Heart left ventricle (tissue), 16 donors: Measurements from ENCODE around the gene CACNA1C. TPM values are rescaled to one million over a fixed set of nuclear protein-coding genes. Genes with fewer than 3 reads are reported as not detected.

Experiments
- ATAC-seq, 4 donors: fragments of 200-7000 bp; cut with Tn5 transposase; one replicate each; pipeline ENCODE4 v1.9.1; 2020 to 2022; ENCODE audit warnings: moderate library complexity in 4 of 4, mild to moderate bottlenecking in 3 of 4, moderate number of reproducible peaks in 1 of 4
- DNase-seq, 5 donors: peaks; one replicate each; pipeline ENCODE4 v3.0.0-alpha.2; 2020
- H3K27ac ChIP-seq, 12 donors: fragments of 200-600 bp; sonication (generic) in 4 of 12; one replicate each; pipeline versions ENCODE4 v1.5.0 to v1.8.0; 2016 to 2022; ENCODE audit warnings: mild to moderate bottlenecking in 2 of 12
- H3K27me3 ChIP-seq, 9 donors: fragments of 200-600 bp; sonication (generic) in 2 of 9; one replicate each; pipeline versions ENCODE4 v1.5.1 to v1.8.0; 2016 to 2022; ENCODE audit warnings: mild to moderate bottlenecking in 3 of 9
- H3K36me3 ChIP-seq, 9 donors: fragments of 200-600 bp; sonication (generic) in 2 of 9; one replicate each; pipeline versions ENCODE4 v1.5.0 to v1.8.0; 2018 to 2022; ENCODE audit warnings: mild to moderate bottlenecking in 2 of 9
- H3K4me1 ChIP-seq, 12 donors: fragments of 200-600 bp; sonication (generic) in 4 of 12; one replicate each; pipeline versions ENCODE4 v1.5.0 to v1.8.0; 2016 to 2022; ENCODE audit warnings: mild to moderate bottlenecking in 3 of 12
- H3K4me3 ChIP-seq, 12 donors: fragments of 200-600 bp; sonication (generic) in 4 of 12; one replicate each; pipeline versions ENCODE4 v1.5.0 to v1.8.0; 2017 to 2022; ENCODE audit warnings: mild to moderate bottlenecking in 9 of 12, moderate library complexity in 4 of 12
- H3K9me3 ChIP-seq, 12 donors: fragments of 200-600 bp; sonication (generic) in 4 of 12; one replicate each; pipeline versions ENCODE4 v1.5.0 to v1.8.0; 2016 to 2022; ENCODE audit warnings: mild to moderate bottlenecking in 1 of 12
- POLR2A ChIP-seq, 2 donors: fragments of 450-650 bp; IDR thresholded peaks; one replicate each; pipeline ENCODE4 v1.6.1; 2017; ENCODE audit warnings: antibody characterized with exemption in 2 of 2, mild to moderate bottlenecking in 2 of 2, moderate library complexity in 2 of 2
- WGBS, 4 donors: extraction: QIAGEN DNeasy Blood & Tissue Kit in 2 of 4; methylation state at CpG; one replicate each; pipeline versions ENCODE4 v1.1.5 to v1.1.7; 2013 to 2018; 5-methylcytosine and 5-hydroxymethylcytosine counted together
- intact Hi-C, 10 donors: fragments of 100-400 bp; cut with DNase I; formaldehyde crosslinking; loops; one replicate each; pipeline versions ENCODE4 v1.11.1 to v1.14.2; 2022
- polyA plus RNA-seq, 2 donors: library from polyadenylated mRNA; stranded (reverse); fragments of 200-250 nt; gene quantifications; one replicate each; pipeline ENCODE4 v1.2.3, GENCODE V29; 2013
- total RNA-seq, 9 donors: library from RNA; depleted of rRNA in 2 of 9; stranded (reverse); fragments of >200 nt in 2 of 9; fragmentation: NEBNext Ultra II Directional in 3 of 9; extraction: Animal tissue kit (Norgen Biotek cat#: 25700) in 3 of 9; gene quantifications; one replicate each; pipeline versions ENCODE4 v1.1.0 to v1.2.4, GENCODE V29; 2016 to 2023
- TF ChIP-seq, protein P1 (sequence below), 12 donors: fragments of 200-600 bp; sonication (generic) in 4 of 12; IDR thresholded peaks; one replicate each; pipeline versions ENCODE4 v1.5.0 to v1.8.0; 2018 to 2022; ENCODE audit warnings: antibody characterized with exemption in 12 of 12, mild to moderate bottlenecking in 5 of 12
- donor health status: ischemic (EF 13 %, LVEDD 7.1; RV severe dilation, severe dysfunction).
- donor health status: healthy with polysubstance abuse.
- donor health status: DM: no; HTN: yes; CAD: no.
- donor health status: DM: no; HTN: no; CAD: no.
- donor health status: ischemic (EF 25% LVEDD 6.9; RV normal size, moderate dysfunction).
- donor health status: ischemic (EF 25% LVEDD 5.7; RV mildly dilated, moderate dysfunction).
- donor health status: healthy.
- donor health status: DM: yes; HTN: yes; CAD: no.
- donor health status: ischemic (EF 35%, LVEDD 5.7; RV mildly dilated, moderate dysfunction).
- donor health status: nonischemic (EF 11% LVEDD 7.7; RV severe dilation, severe dysfunction).
- donor health status: DM: yes; HTN: yes; CAD: no.
- donor health status: PGD.
- donor health status: ischemic (EF 29% LVEDD 5.4; RV normal size, mild dysfunction).
- donor health status: nonischemic (EF 23%, LVEDD 6.1; RV moderate dilation, normal function).

CACNA1C gene
- total and polyA plus RNA-seq, 11 donors: 41.9 to 196 (median 164) TPM

- no peaks in the 10 kb centered on the region for H3K27me3 ChIP-seq
- TF ChIP-seq POLR2A (IDR thresholded peaks at IDR 0.05): no peak
- TF ChIP-seq, protein P1, sequence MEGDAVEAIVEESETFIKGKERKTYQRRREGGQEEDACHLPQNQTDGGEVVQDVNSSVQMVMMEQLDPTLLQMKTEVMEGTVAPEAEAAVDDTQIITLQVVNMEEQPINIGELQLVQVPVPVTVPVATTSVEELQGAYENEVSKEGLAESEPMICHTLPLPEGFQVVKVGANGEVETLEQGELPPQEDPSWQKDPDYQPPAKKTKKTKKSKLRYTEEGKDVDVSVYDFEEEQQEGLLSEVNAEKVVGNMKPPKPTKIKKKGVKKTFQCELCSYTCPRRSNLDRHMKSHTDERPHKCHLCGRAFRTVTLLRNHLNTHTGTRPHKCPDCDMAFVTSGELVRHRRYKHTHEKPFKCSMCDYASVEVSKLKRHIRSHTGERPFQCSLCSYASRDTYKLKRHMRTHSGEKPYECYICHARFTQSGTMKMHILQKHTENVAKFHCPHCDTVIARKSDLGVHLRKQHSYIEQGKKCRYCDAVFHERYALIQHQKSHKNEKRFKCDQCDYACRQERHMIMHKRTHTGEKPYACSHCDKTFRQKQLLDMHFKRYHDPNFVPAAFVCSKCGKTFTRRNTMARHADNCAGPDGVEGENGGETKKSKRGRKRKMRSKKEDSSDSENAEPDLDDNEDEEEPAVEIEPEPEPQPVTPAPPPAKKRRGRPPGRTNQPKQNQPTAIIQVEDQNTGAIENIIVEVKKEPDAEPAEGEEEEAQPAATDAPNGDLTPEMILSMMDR (IDR thresholded peaks at IDR 0.05): no peak
- peaks cover 0 to 15% (median 9%) of the 10 kb centered on the region in 12 donors for H3K9me3 ChIP-seq
- H3K27ac ChIP-seq: peak overlapping the region; percentile 77 to 97 (median 88)
- no peak for ATAC-seq
- DNase-seq: no peak
- peaks cover 0 to 13% (median 0%) of the 10 kb centered on the region in 9 donors for H3K36me3 ChIP-seq
- no peak overlapping the region for H3K4me3 ChIP-seq
- 74 to 81% (median 78%) methylated on average over 4 of the region's 4 CpGs for WGBS, 4 donors
- peaks cover 7 to 58% (median 38%) of the 10 kb centered on the region in 12 donors for H3K4me1 ChIP-seq
- intact Hi-C loops: loop anchor here in 4 of 10 donors (5.0 to 10.0 kb wide), 7 partner anchors 38 to 163 kb away; no protein-coding TSS in a partner anchor
Observed at GRCh38 chr12:2074792-2075191, 22.0 kb downstream of the CACNA1C start.

DNA sequence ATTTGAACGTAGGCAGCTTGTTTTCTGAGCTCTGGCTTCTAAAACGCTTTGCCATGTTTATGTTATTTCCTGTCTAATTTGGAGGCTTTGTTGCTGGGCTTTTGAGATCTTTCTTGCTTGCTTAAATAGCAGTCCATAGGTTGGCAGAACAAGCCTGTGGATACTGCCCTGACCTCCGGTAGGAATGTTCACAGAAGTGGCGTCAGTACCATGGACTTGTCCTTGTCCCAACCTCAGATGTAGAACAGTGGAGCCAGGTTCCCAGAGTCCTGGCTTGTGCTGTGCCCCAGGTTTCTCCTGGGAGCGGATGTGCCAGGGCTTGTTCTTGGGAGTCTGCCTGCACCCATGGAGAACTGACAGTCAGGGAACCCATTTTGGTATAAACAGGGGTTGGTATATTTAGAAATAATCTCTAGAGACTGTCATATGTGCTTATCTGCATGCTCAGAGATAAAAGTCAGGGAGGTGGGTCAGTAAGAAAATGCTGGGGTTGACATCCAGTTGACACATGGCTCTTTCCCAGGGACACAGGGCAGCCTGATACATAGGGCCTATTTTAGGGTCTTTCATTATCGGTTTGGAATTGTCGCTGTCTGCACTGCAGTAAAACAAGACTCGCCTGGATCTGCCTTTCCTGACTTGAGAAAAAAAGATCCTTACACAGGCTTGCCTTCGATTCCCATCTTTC is 22.9 kb downstream of the CACNA1C start:
- H3K36me3 ChIP-seq: peaks cover 0 to 5% (median 0%) of the 10 kb centered on the region in 9 donors
- 19 to 29% (median 28%) methylated on average over 9 of the region's 9 CpGs for WGBS, 4 donors
- TF ChIP-seq, protein P1 (IDR thresholded peaks at IDR 0.05): no peak
- no peak for TF ChIP-seq POLR2A (IDR thresholded peaks at IDR 0.05)
- H3K4me3 ChIP-seq: peak overlapping the region in 5 of 12 donors; percentile 7 to 23 (median 11)
- peaks cover 0 to 9% (median under 1%) of the 10 kb centered on the region in 12 donors for H3K9me3 ChIP-seq
- peak overlapping the region; percentile 77 to 97 (median 88) for H3K27ac ChIP-seq
- peak; percentile 91 to 95 (median 92) for ATAC-seq
- H3K27me3 ChIP-seq: no peaks in the 10 kb centered on the region
- DNase-seq: peak in 4 of 5 donors; percentile 78 to 92 (median 82)
- intact Hi-C loops: loop anchor here in 4 of 10 donors (5.0 to 10.0 kb wide), 7 partner anchors 37 to 162 kb away; no protein-coding TSS in a partner anchor
- peaks cover 7 to 61% (median 38%) of the 10 kb centered on the region in 12 donors for H3K4me1 ChIP-seq

GRCh38 chr12:2076196-2076570 is 23.4 kb downstream of the CACNA1C start:
- H3K9me3 ChIP-seq: peaks cover 0 to 11% (median 0%) of the 10 kb centered on the region in 12 donors
- no peaks in the 10 kb centered on the region for H3K27me3 ChIP-seq
- DNase-seq (peak in 1 of 5 donors; percentile 57), ATAC-seq (peak; percentile 23 to 47 (median 38))
- peak overlapping the region; percentile 77 to 97 (median 88) for H3K27ac ChIP-seq
- no peak for TF ChIP-seq POLR2A (IDR thresholded peaks at IDR 0.05)
- TF ChIP-seq, protein P1 (IDR thresholded peaks at IDR 0.05): no peak
- peaks cover 7 to 63% (median 38%) of the 10 kb centered on the region in 12 donors for H3K4me1 ChIP-seq
- 14 to 27% (median 20%) methylated on average over 9 of the region's 9 CpGs for WGBS, 4 donors
- peaks cover 0 to 4% (median 0%) of the 10 kb centered on the region in 9 donors for H3K36me3 ChIP-seq
- peak overlapping the region in 5 of 12 donors; percentile 7 to 23 (median 11) for H3K4me3 ChIP-seq
- intact Hi-C loops: loop anchor here in 4 of 10 donors (5.0 to 10.0 kb wide), 7 partner anchors 36 to 161 kb away; no protein-coding TSS in a partner anchor

DNA sequence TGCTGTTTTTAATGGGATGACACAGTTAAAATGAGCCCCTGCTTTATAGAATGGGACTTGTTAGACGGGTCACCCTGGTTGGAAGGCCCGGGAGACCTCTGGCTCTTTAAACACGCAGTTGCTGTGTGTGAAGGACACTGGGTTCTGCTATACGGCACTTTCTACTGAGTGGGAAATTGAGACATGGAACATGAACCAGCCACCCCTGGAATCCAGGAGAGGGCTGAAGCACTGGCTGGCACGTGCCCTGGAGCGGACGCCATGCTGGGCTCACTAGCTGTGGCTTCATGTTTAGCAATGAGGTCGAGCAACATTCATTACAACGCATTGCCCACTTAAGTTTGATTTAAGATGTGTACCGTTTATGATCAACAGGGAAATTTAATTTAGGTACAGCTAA is 23.9 kb downstream of the CACNA1C start:
- peaks cover 7 to 68% (median 38%) of the 10 kb centered on the region in 12 donors for H3K4me1 ChIP-seq
- TF ChIP-seq, protein P1 (IDR thresholded peaks at IDR 0.05): no peak
- TF ChIP-seq POLR2A (IDR thresholded peaks at IDR 0.05): no peak
- intact Hi-C loops: loop anchor here in 4 of 10 donors (5.0 to 10.0 kb wide), 7 partner anchors 36 to 161 kb away; no protein-coding TSS in a partner anchor
- peaks cover 0 to 4% (median 0%) of the 10 kb centered on the region in 9 donors for H3K36me3 ChIP-seq
- peak in 3 of 4 donors; percentile 15 to 28 (median 16) for ATAC-seq
- no peak overlapping the region for H3K4me3 ChIP-seq
- H3K27me3 ChIP-seq: no peaks in the 10 kb centered on the region
- peak overlapping the region; percentile 77 to 97 (median 88) for H3K27ac ChIP-seq
- peaks cover 0 to 7% (median 0%) of the 10 kb centered on the region in 12 donors for H3K9me3 ChIP-seq
- 59 to 74% (median 65%) methylated on average over 10 of the region's 10 CpGs for WGBS, 4 donors
- DNase-seq: no peak
